Kidney epithelial cell (primary cell): ENCODE measurements around the gene SUPT3H. TPM values are rescaled to one million over a fixed set of nuclear protein-coding genes. Genes with fewer than 3 reads are reported as not detected.

Source experiments
- DNase-seq: peaks from one replicate; pipeline ENCODE4 v3.0.0-alpha.2; 2010; ENCODE audit warnings: low read depth
- H3K27me3 ChIP-seq: 2 replicates; pipeline ENCODE4 v1.6.0; 2011; ENCODE audit warnings: low read length; ENCODE audit not compliant: control insufficient read depth, insufficient read depth
- H3K36me3 ChIP-seq: 2 replicates; pipeline ENCODE4 v1.5.1; 2011; ENCODE audit warnings: low read length; ENCODE audit not compliant: control insufficient read depth, insufficient read depth
- H3K4me3 ChIP-seq: 2 replicates; pipeline ENCODE4 v1.5.1; 2011; ENCODE audit warnings: low read depth, mild to moderate bottlenecking, control low read depth, low read length
- CTCF ChIP-seq: IDR thresholded peaks from 2 replicates; pipeline ENCODE4 v1.5.1; 2011; ENCODE audit warnings: mild to moderate bottlenecking, moderate library complexity, low read length, control low read depth, inconsistent platforms; ENCODE audit not compliant: insufficient read depth, poor library complexity, severe bottlenecking
- total RNA-seq: library from RNA; depleted of rRNA; stranded (reverse); fragments of >200 nt; gene quantifications from 2 replicates; pipeline ENCODE4 v1.2.3, GENCODE V29; 2015

SUPT3H gene
- total RNA-seq, 1 donor from 2014 or later, result 18.3 TPM

GRCh38 chr6:45398075-45398813 lies 20.5 kb upstream of the SUPT3H start:
- DNase-seq, result no peak
- H3K4me3 ChIP-seq, result no peak overlapping the region
- H3K27me3 ChIP-seq, result no peaks in the 10 kb centered on the region
- no peak for TF ChIP-seq CTCF
- H3K36me3 ChIP-seq, result no peaks in the 10 kb centered on the region

GRCh38 chr6:45394586-45395095 lies 16.9 kb upstream of the SUPT3H start:
- DNase-seq, result no peak
- TF ChIP-seq CTCF, result no peak
- no peaks in the 10 kb centered on the region for H3K27me3 ChIP-seq

GRCh38 chr6:45388328-45388727 lies 10.6 kb upstream of the SUPT3H start:
- DNase-seq, result no peak

More at GRCh38 chr6:45394586-45395095, 16.9 kb upstream of the SUPT3H start:
- Histone ChIP-seq H3K36me3 (no peaks in the 10 kb centered on the region), H3K4me3 (no peak overlapping the region)

GRCh38 chr6:45387236-45387635 lies 9.5 kb upstream of the SUPT3H start:
- no peak overlapping the region for H3K4me3 ChIP-seq
- no peaks in the 10 kb centered on the region for H3K27me3 ChIP-seq
- TF ChIP-seq CTCF, result no peak
- no peak for DNase-seq
- no peaks in the 10 kb centered on the region for H3K36me3 ChIP-seq

More at GRCh38 chr6:45388328-45388727, 10.6 kb upstream of the SUPT3H start:
- no peaks in the 10 kb centered on the region for H3K36me3 ChIP-seq
- no peaks in the 10 kb centered on the region for H3K27me3 ChIP-seq
- no peak overlapping the region for H3K4me3 ChIP-seq
- TF ChIP-seq CTCF, result no peak

- H3K27me3 ChIP-seq, result no peaks in the 10 kb centered on the region
- TF ChIP-seq CTCF, result no peak
- no peak overlapping the region for H3K4me3 ChIP-seq
- DNase-seq, result no peak
- no peaks in the 10 kb centered on the region for H3K36me3 ChIP-seq
These were observed 8.8 kb upstream of the SUPT3H start for GRCh38 chr6:45386501-45386900.

GRCh38 chr6:45382391-45382790 lies 4.7 kb upstream of the SUPT3H start:
- Histone ChIP-seq H3K36me3 (no peaks in the 10 kb centered on the region), H3K27me3 (no peaks in the 10 kb centered on the region), H3K4me3 (no peak overlapping the region)
- no peak for DNase-seq
- TF ChIP-seq CTCF, result no peak
